Natural killer cell (primary cell): ENCODE measurements around the gene ARHGAP12. TPM values are rescaled to one million over a fixed set of nuclear protein-coding genes. Genes with fewer than 3 reads are reported as not detected.

Source experiments
- ATAC-seq, 3 donors: fragments of 150-1000 bp in 2 of 3; fragments of 200-7000 bp in 1 of 3; cut with Tn5 transposase; 1 replicate in 1 of 3; 2 replicates in 2 of 3; pipeline ENCODE4 v1.10.0; 2021; ENCODE audit warnings: mild to moderate bottlenecking in 2 of 3, moderate library complexity in 2 of 3
- DNase-seq, 2 donors: peaks; one replicate each; pipeline versions ENCODE4 v3.0.0 to v3.0.0-alpha.2; 2013 to 2021; ENCODE audit warnings: mixed read lengths in 1 of 2
- H3K27ac ChIP-seq: one replicate; pipeline ENCODE4 v1.5.1; 2013; ENCODE audit warnings: mild to moderate bottlenecking, low read length
- H3K27me3 ChIP-seq: one replicate; pipeline ENCODE4 v1.6.1; 2013; ENCODE audit warnings: low read length; ENCODE audit not compliant: control insufficient read depth, insufficient read depth
- H3K36me3 ChIP-seq: one replicate; pipeline ENCODE4 v1.6.1; 2013; ENCODE audit warnings: low read length; ENCODE audit not compliant: control insufficient read depth, insufficient read depth
- H3K4me1 ChIP-seq: one replicate; pipeline ENCODE4 v1.6.1; 2013; ENCODE audit warnings: low read length; ENCODE audit not compliant: control insufficient read depth, insufficient read depth
- H3K4me3 ChIP-seq: one replicate; pipeline ENCODE4 v1.5.1; 2013; ENCODE audit warnings: low read length
- H3K9me3 ChIP-seq: one replicate; pipeline ENCODE4 v1.6.1; 2013; ENCODE audit warnings: low read length; ENCODE audit not compliant: control insufficient read depth, insufficient read depth
- H3K27ac Mint-ChIP-seq, 2 donors: one replicate each; pipeline ENCODE4 v1.8.0; 2022; ENCODE audit warnings: mild to moderate bottlenecking in 2 of 2, mixed read lengths in 2 of 2, moderate library complexity in 1 of 2
- H3K27me3 Mint-ChIP-seq, 2 donors: one replicate each; pipeline ENCODE4 v1.8.0; 2022; ENCODE audit warnings: low read depth in 2 of 2, mixed read lengths in 2 of 2
- H3K36me3 Mint-ChIP-seq: one replicate; pipeline ENCODE4 v1.8.0; 2022; ENCODE audit warnings: mixed read lengths
- H3K4me1 Mint-ChIP-seq, 2 donors: one replicate each; pipeline ENCODE4 v1.8.0; 2022; ENCODE audit warnings: mixed read lengths in 2 of 2
- H3K4me3 Mint-ChIP-seq: one replicate; pipeline ENCODE4 v1.8.0; 2022; ENCODE audit warnings: mild to moderate bottlenecking, moderate library complexity, mixed read lengths
- H3K9me3 Mint-ChIP-seq, 2 donors: one replicate each; pipeline ENCODE4 v1.8.0; 2022; ENCODE audit warnings: mixed read lengths in 2 of 2
- WGBS: methylation state at CpG from one replicate; pipeline ENCODE4 v1.1.7; 2013; ENCODE audit warnings: missing lambda C conversion rate; ENCODE audit not compliant: insufficient coverage; 5-methylcytosine and 5-hydroxymethylcytosine counted together
- intact Hi-C: fragments of 100-400 bp; cut with micrococcal nuclease; formaldehyde crosslinking; loops from one replicate; pipeline ENCODE4 v1.14.2; 2022
- total RNA-seq, 4 donors: library from RNA; stranded (reverse); fragments of 120-200 nt in 1 of 4; gene quantifications; one replicate each; pipeline versions ENCODE4 v1.2.3 to v1.2.4, GENCODE V29; 2013 to 2022
- TF ChIP-seq, protein P1 (sequence below): fragments of 200-600 bp; IDR thresholded peaks from one replicate; pipeline ENCODE4 v1.8.0; 2022; ENCODE audit warnings: antibody characterized with exemption

ARHGAP12 gene
- total RNA-seq, 3 donors from 2014 or later (not counting 1 experiment from before 2014, with no cell fraction given), result 35.1 to 40.2 (median 40.2) TPM

GRCh38 chr10:31888442-31888841, 40.2 kb downstream of the ARHGAP12 start:
- no peak overlapping the region for H3K4me3 Mint-ChIP-seq
- Histone ChIP-seq H3K9me3 (no peaks in the 10 kb centered on the region), H3K36me3 (no peaks in the 10 kb centered on the region), H3K4me3 (no peak overlapping the region), H3K27ac (no peak overlapping the region), H3K4me1 (no peaks in the 10 kb centered on the region), H3K27me3 (no peaks in the 10 kb centered on the region)
- TF ChIP-seq, protein P1, sequence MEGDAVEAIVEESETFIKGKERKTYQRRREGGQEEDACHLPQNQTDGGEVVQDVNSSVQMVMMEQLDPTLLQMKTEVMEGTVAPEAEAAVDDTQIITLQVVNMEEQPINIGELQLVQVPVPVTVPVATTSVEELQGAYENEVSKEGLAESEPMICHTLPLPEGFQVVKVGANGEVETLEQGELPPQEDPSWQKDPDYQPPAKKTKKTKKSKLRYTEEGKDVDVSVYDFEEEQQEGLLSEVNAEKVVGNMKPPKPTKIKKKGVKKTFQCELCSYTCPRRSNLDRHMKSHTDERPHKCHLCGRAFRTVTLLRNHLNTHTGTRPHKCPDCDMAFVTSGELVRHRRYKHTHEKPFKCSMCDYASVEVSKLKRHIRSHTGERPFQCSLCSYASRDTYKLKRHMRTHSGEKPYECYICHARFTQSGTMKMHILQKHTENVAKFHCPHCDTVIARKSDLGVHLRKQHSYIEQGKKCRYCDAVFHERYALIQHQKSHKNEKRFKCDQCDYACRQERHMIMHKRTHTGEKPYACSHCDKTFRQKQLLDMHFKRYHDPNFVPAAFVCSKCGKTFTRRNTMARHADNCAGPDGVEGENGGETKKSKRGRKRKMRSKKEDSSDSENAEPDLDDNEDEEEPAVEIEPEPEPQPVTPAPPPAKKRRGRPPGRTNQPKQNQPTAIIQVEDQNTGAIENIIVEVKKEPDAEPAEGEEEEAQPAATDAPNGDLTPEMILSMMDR, result no peak
- intact Hi-C loops, result no loop called here
- 83% methylated on average over 1 of the region's 1 CpG for WGBS
- H3K27me3 Mint-ChIP-seq, result no peaks in the 10 kb centered on the region
- no peaks in the 10 kb centered on the region for H3K36me3 Mint-ChIP-seq
- ATAC-seq (no peak), DNase-seq (no peak)
- no peaks in the 10 kb centered on the region for H3K9me3 Mint-ChIP-seq
- peaks cover 56 to 62% of the 10 kb centered on the region in 2 donors for H3K4me1 Mint-ChIP-seq
- H3K27ac Mint-ChIP-seq, result no peak overlapping the region

DNA sequence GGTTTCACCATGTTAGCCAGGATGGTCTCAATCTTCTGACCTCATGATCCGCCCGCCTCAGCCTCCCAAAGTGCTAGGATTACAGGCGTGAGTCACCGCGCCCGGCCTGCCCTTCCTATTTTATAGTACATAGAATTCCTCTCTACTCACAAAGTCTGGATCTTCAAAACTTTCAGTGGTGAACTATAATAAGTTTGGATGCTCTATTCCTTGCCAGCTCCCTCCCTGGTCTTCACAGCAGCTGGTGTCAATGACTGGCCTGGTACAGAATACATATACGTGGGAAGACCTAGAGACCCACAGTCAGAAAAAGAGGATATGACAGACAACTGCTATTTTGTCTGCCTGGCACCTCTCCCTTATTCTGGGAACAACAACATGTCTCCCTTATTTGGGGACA, 40.8 kb downstream of the ARHGAP12 start:
- H3K4me3 Mint-ChIP-seq, result no peak overlapping the region
- DNase-seq (no peak), ATAC-seq (no peak)
- H3K27me3 Mint-ChIP-seq, result no peaks in the 10 kb centered on the region
- H3K36me3 ChIP-seq, result no peaks in the 10 kb centered on the region
- H3K4me1 Mint-ChIP-seq, result peaks cover 51 to 56% of the 10 kb centered on the region in 2 donors
- H3K36me3 Mint-ChIP-seq, result no peaks in the 10 kb centered on the region
- intact Hi-C loops, result no loop called here
- H3K9me3 Mint-ChIP-seq, result no peaks in the 10 kb centered on the region
- H3K27ac Mint-ChIP-seq, result no peak overlapping the region
- H3K4me1 ChIP-seq, result no peaks in the 10 kb centered on the region
- TF ChIP-seq, protein P1, result no peak
- no peaks in the 10 kb centered on the region for H3K9me3 ChIP-seq
- 96% methylated on average over 7 of the region's 7 CpGs for WGBS
- H3K27ac ChIP-seq, result no peak overlapping the region
- no peaks in the 10 kb centered on the region for H3K27me3 ChIP-seq
- no peak overlapping the region for H3K4me3 ChIP-seq

DNA sequence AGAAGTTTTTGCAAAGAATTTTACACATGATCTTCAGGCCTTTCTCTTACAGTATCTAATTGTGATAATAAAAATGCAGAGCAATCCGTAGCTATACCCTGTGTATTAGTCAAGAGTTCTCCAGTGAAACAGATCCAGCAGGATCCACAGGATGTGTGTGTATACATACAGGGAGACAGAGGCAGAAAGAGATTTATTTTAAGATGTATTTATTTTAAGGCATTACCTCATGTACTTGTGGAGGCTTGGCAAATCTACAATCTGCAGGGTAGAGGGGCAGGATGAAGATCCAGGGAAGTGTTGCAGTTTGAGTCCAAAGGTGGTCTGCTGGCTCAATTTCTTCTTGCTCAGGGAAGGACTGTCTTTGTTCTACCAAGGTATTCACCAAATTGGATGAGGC, 41.7 kb downstream of the ARHGAP12 start:
- no peak overlapping the region for H3K27ac ChIP-seq
- ATAC-seq (no peak), DNase-seq (no peak)
- TF ChIP-seq, protein P1, result no peak
- intact Hi-C loops, result no loop called here
- H3K36me3 Mint-ChIP-seq, result no peaks in the 10 kb centered on the region
- no peak overlapping the region for H3K4me3 Mint-ChIP-seq
- no peaks in the 10 kb centered on the region for H3K9me3 ChIP-seq
- no peaks in the 10 kb centered on the region for H3K4me1 ChIP-seq
- H3K4me1 Mint-ChIP-seq, result peaks cover 42 to 48% of the 10 kb centered on the region in 2 donors
- no peak overlapping the region for H3K4me3 ChIP-seq
- H3K9me3 Mint-ChIP-seq, result no peaks in the 10 kb centered on the region
- no peaks in the 10 kb centered on the region for H3K27me3 ChIP-seq
- 93% methylated on average over 1 of the region's 1 CpG for WGBS
- H3K27me3 Mint-ChIP-seq, result no peaks in the 10 kb centered on the region
- no peak overlapping the region for H3K27ac Mint-ChIP-seq
- no peaks in the 10 kb centered on the region for H3K36me3 ChIP-seq

DNA sequence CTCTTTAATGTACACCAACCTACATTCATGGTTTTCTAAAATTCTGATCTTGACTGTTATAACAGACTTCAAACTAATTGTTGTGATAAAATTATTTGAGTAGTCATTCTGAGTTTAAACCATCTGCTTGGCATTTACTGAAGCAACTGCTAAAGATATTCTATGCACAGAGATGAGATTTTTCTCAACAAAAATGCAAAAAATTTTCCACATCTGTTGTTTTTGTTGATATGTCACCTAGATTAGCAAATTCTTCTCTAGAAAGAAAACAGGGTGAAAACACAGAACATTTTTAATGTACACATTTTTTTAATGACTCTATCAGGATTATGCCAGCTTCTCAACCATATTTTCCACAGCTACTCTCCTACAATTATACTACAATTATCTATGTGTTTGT, 42.7 kb downstream of the ARHGAP12 start:
- no peak overlapping the region for H3K4me3 Mint-ChIP-seq
- no peaks in the 10 kb centered on the region for H3K27me3 Mint-ChIP-seq
- H3K36me3 Mint-ChIP-seq, result no peaks in the 10 kb centered on the region
- Histone ChIP-seq H3K4me1 (no peaks in the 10 kb centered on the region), H3K9me3 (no peaks in the 10 kb centered on the region), H3K27ac (no peak overlapping the region), H3K4me3 (no peak overlapping the region), H3K27me3 (no peaks in the 10 kb centered on the region), H3K36me3 (no peaks in the 10 kb centered on the region)
- H3K9me3 Mint-ChIP-seq, result no peaks in the 10 kb centered on the region
- H3K27ac Mint-ChIP-seq, result no peak overlapping the region
- intact Hi-C loops, result no loop called here
- DNase-seq, result no peak
- peaks cover 37 to 41% of the 10 kb centered on the region in 2 donors for H3K4me1 Mint-ChIP-seq
- no peak for ATAC-seq
- TF ChIP-seq, protein P1, result no peak
